Liver (tissue), 9 donors: ENCODE results near the gene ATP2A1. TPM values are rescaled to one million over a fixed set of nuclear protein-coding genes. Genes with fewer than 3 reads are reported as not detected.
A peak's percentile ranks its signal among the peaks of the same experiment; 100 is the strongest.

Experiments
- DNase-seq: peaks from one replicate; pipeline ENCODE4 v3.0.0-alpha.2; 2017; ENCODE audit warnings: low spot score
- H3K27ac ChIP-seq, 2 donors: one replicate each; pipeline ENCODE4 v1.7.0; 2013; ENCODE audit warnings: inconsistent platforms in 2 of 2, low read length in 2 of 2, control low read depth in 1 of 2, low read depth in 1 of 2, mild to moderate bottlenecking in 1 of 2
- H3K27me3 ChIP-seq, 4 donors: one replicate each; pipeline versions ENCODE4 v1.6.1 to v1.7.0; 2013; ENCODE audit warnings: low read length in 3 of 4, inconsistent platforms in 1 of 4, mild to moderate bottlenecking in 1 of 4, moderate library complexity in 1 of 4; ENCODE audit not compliant: control insufficient read depth in 4 of 4, insufficient read depth in 4 of 4
- H3K36me3 ChIP-seq, 4 donors: one replicate each; pipeline versions ENCODE4 v1.6.1 to v1.7.0; 2013; ENCODE audit warnings: low read length in 3 of 4, mild to moderate bottlenecking in 3 of 4, low read depth in 1 of 4, moderate library complexity in 1 of 4; ENCODE audit not compliant: control insufficient read depth in 4 of 4, insufficient read depth in 3 of 4
- H3K4me1 ChIP-seq, 4 donors: one replicate each; pipeline versions ENCODE4 v1.6.1 to v1.7.0; 2013; ENCODE audit warnings: low read length in 3 of 4, mild to moderate bottlenecking in 3 of 4, moderate library complexity in 1 of 4; ENCODE audit not compliant: control insufficient read depth in 4 of 4, insufficient read depth in 4 of 4
- H3K4me3 ChIP-seq, 3 donors: one replicate each; pipeline versions ENCODE4 v1.6.1 to v1.7.0; 2013; ENCODE audit warnings: low read length in 3 of 3, control low read depth in 1 of 3, low read depth in 1 of 3, mild to moderate bottlenecking in 1 of 3
- H3K9ac ChIP-seq, 2 donors: one replicate each; pipeline ENCODE4 v1.7.0; 2013; ENCODE audit warnings: low read length in 2 of 2, mild to moderate bottlenecking in 2 of 2, moderate library complexity in 2 of 2, control low read depth in 1 of 2, low read depth in 1 of 2
- H3K9me3 ChIP-seq, 4 donors: one replicate each; pipeline versions ENCODE4 v1.6.1 to v1.7.0; 2013; ENCODE audit warnings: low read length in 3 of 4; ENCODE audit not compliant: control insufficient read depth in 4 of 4
- ATF3 ChIP-seq: IDR thresholded peaks from 2 replicates; pipeline ENCODE4 v1.6.1; 2016; ENCODE audit warnings: antibody characterized with exemption
- CTCF ChIP-seq: fragments of 150-350 bp; IDR thresholded peaks from 2 replicates; pipeline ENCODE4 v1.5.1; 2017; ENCODE audit warnings: improper control_type of control experiment, low read depth, low read length; ENCODE audit not compliant: missing input control
- EGR1 ChIP-seq, 2 donors: IDR thresholded peaks; 2 replicates each; pipeline ENCODE4 v1.6.1; 2016 to 2018; ENCODE audit warnings: antibody characterized with exemption in 2 of 2, low read depth in 2 of 2
- FOXA1 ChIP-seq: IDR thresholded peaks from 2 replicates; pipeline ENCODE4 v1.6.1; 2016; ENCODE audit warnings: antibody characterized with exemption
- FOXA2 ChIP-seq: IDR thresholded peaks from 2 replicates; pipeline ENCODE4 v1.6.1; 2016; ENCODE audit warnings: antibody characterized with exemption
- GABPA ChIP-seq, 2 donors: IDR thresholded peaks in 1 of 2; conservative IDR thresholded peaks in 1 of 2; 2 replicates each; pipeline ENCODE4 v1.6.1; 2016; ENCODE audit warnings: antibody characterized with exemption in 2 of 2, mild to moderate bottlenecking in 1 of 2, moderate library complexity in 1 of 2
- HNF4A ChIP-seq, 2 donors: conservative IDR thresholded peaks; 2 replicates each; pipeline ENCODE4 v1.6.1; 2016; ENCODE audit warnings: antibody characterized with exemption in 2 of 2, mild to moderate bottlenecking in 2 of 2
- HNF4G ChIP-seq: IDR thresholded peaks from 2 replicates; pipeline ENCODE4 v1.6.1; 2016; ENCODE audit warnings: antibody characterized with exemption
- JUND ChIP-seq, 2 donors: IDR thresholded peaks; 2 replicates each; pipeline ENCODE4 v1.6.1; 2016; ENCODE audit warnings: antibody characterized with exemption in 2 of 2
- MAX ChIP-seq: IDR thresholded peaks from 2 replicates; pipeline ENCODE4 v1.6.1; 2016; ENCODE audit warnings: antibody characterized with exemption
- NR2F2 ChIP-seq: IDR thresholded peaks from 2 replicates; pipeline ENCODE4 v1.6.1; 2016; ENCODE audit warnings: antibody characterized with exemption
- RAD21 ChIP-seq, 2 donors: IDR thresholded peaks; 2 replicates each; pipeline ENCODE4 v1.6.1; 2016; ENCODE audit warnings: antibody characterized with exemption in 2 of 2, mild to moderate bottlenecking in 2 of 2
- REST ChIP-seq: IDR thresholded peaks from 2 replicates; pipeline ENCODE4 v1.6.1; 2016; ENCODE audit warnings: antibody characterized with exemption, mild to moderate bottlenecking
- RXRA ChIP-seq, 2 donors: IDR thresholded peaks; 2 replicates each; pipeline ENCODE4 v1.6.1; 2017 to 2018; ENCODE audit warnings: antibody characterized with exemption in 2 of 2, mild to moderate bottlenecking in 1 of 2
- SP1 ChIP-seq: IDR thresholded peaks from 2 replicates; pipeline ENCODE4 v1.6.1; 2018; ENCODE audit warnings: antibody characterized with exemption, mild to moderate bottlenecking
- TAF1 ChIP-seq: conservative IDR thresholded peaks from 2 replicates; pipeline ENCODE4 v1.6.1; 2016; ENCODE audit warnings: antibody characterized with exemption, mild to moderate bottlenecking
- YY1 ChIP-seq: IDR thresholded peaks from 2 replicates; pipeline ENCODE4 v1.6.1; 2016; ENCODE audit warnings: antibody characterized with exemption, mild to moderate bottlenecking
- ZBTB33 ChIP-seq: IDR thresholded peaks from 2 replicates; pipeline ENCODE4 v1.6.1; 2016; ENCODE audit warnings: antibody characterized with exemption
- WGBS: extraction: QIAGEN DNeasy Blood & Tissue Kit; methylation state at CpG from one replicate; pipeline ENCODE4 v1.1.7; 2013; 5-methylcytosine and 5-hydroxymethylcytosine counted together
- polyA plus RNA-seq, 2 donors: library from polyadenylated mRNA; stranded (reverse) in 1 of 2; unstranded in 1 of 2; fragments of 200-250 nt in 1 of 2; fragments of >200 nt in 1 of 2; fragmentation: Nextera tagmentation in 1 of 2; extraction: Ambion mirVana in 1 of 2; gene quantifications; one replicate each; pipeline versions ENCODE4 v1.2.1 to v1.2.3, GENCODE V29; 2013 to 2015
- total RNA-seq, 2 donors: library from RNA; depleted of rRNA; stranded (reverse); fragments of >200 nt; gene quantifications; one replicate each; pipeline ENCODE4 v1.2.3, GENCODE V29; 2014
- donor health status: healthy.
- donor health status: healthy.
- donor health status: healthy.
- donor health status: healthy.
- donor health status: healthy.

Gene ATP2A1
- total and polyA plus RNA-seq, 4 donors: 0.07 to 0.23 (median 0.13) TPM

GRCh38 chr16:28846933-28847273 lies 31.4 kb upstream of the ATP2A1 start:
- H3K36me3 ChIP-seq: peaks cover 12 to 26% (median 20%) of the 10 kb centered on the region in 4 donors
- peak overlapping the region; percentile 50 to 86 (median 57) for H3K4me3 ChIP-seq
- no peaks in the 10 kb centered on the region for H3K9me3 ChIP-seq
- H3K27me3 ChIP-seq: no peaks in the 10 kb centered on the region
- H3K4me1 ChIP-seq: peaks cover 0 to 24% (median 18%) of the 10 kb centered on the region in 4 donors
- peak overlapping the region; percentile 55 to 57 for H3K27ac ChIP-seq
- H3K9ac ChIP-seq: peak overlapping the region; percentile 36 to 63
- WGBS: 31% methylated on average over 5 of the region's 5 CpGs
- TF ChIP-seq RAD21 (IDR thresholded peaks at IDR 0.05) (no peak), EGR1 (IDR thresholded peaks at IDR 0.05; ENCODE audit: low read depth in 2 of 2) (no peak), FOXA1 (no peak), YY1 (no peak), GABPA (IDR thresholded peaks at IDR 0.05 in 1 of 2, conservative IDR thresholded peaks at IDR 0.05 in 1 of 2) (no peak), NR2F2 (no peak), FOXA2 (no peak), JUND (IDR thresholded peaks at IDR 0.05) (no peak), TAF1 (no peak), HNF4A (conservative IDR thresholded peaks at IDR 0.05) (no peak), SP1 (no peak), MAX (no peak)
- DNase-seq: peak; percentile 45

GRCh38 chr16:28858421-28858820 lies 19.9 kb upstream of the ATP2A1 start:
- Histone ChIP-seq H3K4me1 (no peaks in the 10 kb centered on the region), H3K9ac (no peak overlapping the region), H3K27me3 (no peaks in the 10 kb centered on the region), H3K4me3 (no peak overlapping the region), H3K36me3 (no peaks in the 10 kb centered on the region), H3K9me3 (no peaks in the 10 kb centered on the region), H3K27ac (no peak overlapping the region)
- DNase-seq: no peak
- TF ChIP-seq ATF3 (no peak), HNF4G (no peak), REST (no peak)
- 98% methylated on average over 8 of the region's 8 CpGs for WGBS

GRCh38 chr16:28859326-28859725 lies 19.0 kb upstream of the ATP2A1 start:
- DNase-seq: no peak
- Histone ChIP-seq H3K27ac (no peak overlapping the region), H3K27me3 (no peaks in the 10 kb centered on the region), H3K4me3 (no peak overlapping the region), H3K9me3 (no peaks in the 10 kb centered on the region), H3K36me3 (no peaks in the 10 kb centered on the region), H3K9ac (no peak overlapping the region), H3K4me1 (peaks cover 0 to 4% (median 3%) of the 10 kb centered on the region in 4 donors)
- WGBS: 81% methylated on average over 4 of the region's 4 CpGs
- no peak for TF ChIP-seq TAF1
- TF ChIP-seq MAX: no peak
- TF ChIP-seq RXRA (IDR thresholded peaks at IDR 0.05): no peak
- TF ChIP-seq EGR1 (IDR thresholded peaks at IDR 0.05; ENCODE audit: low read depth in 2 of 2): no peak
- no peak for TF ChIP-seq CTCF
- no peak for TF ChIP-seq NR2F2
- no peak for TF ChIP-seq RAD21 (IDR thresholded peaks at IDR 0.05)
- TF ChIP-seq GABPA (IDR thresholded peaks at IDR 0.05 in 1 of 2, conservative IDR thresholded peaks at IDR 0.05 in 1 of 2): no peak
- no peak for TF ChIP-seq FOXA2
- no peak for TF ChIP-seq ZBTB33
- no peak for TF ChIP-seq JUND (IDR thresholded peaks at IDR 0.05)
